AG04450 (cell line): ENCODE measurements around the gene UBAC1. TPM values are rescaled to one million over a fixed set of nuclear protein-coding genes. Genes with fewer than 3 reads are reported as not detected.

Source experiments
- CTCF ChIA-PET: fragments of 300-600, 350-600 bp; formaldehyde crosslinking; extraction: SDS; loops from one replicate; lab custom pipeline; 2022; ENCODE audit warnings: antibody characterized with exemption, inconsistent platforms; lab: Charles Lee
- POLR2A ChIA-PET: fragments of 350-600 bp; formaldehyde crosslinking; extraction: SDS; loops from one replicate; lab custom pipeline; 2021; ENCODE audit warnings: antibody characterized with exemption, inconsistent platforms; lab: Yijun Ruan, JAX
- DNase-seq: peaks from one replicate; pipeline ENCODE4 v3.0.0-alpha.2; 2011; ENCODE audit warnings: low read depth, low spot score
- H3K27ac ChIP-seq: one replicate; pipeline ENCODE4 v1.5.1; 2012; ENCODE audit warnings: low read depth, low read length, control low read depth
- H3K27me3 ChIP-seq: one replicate; pipeline ENCODE4 v1.6.0; 2012; ENCODE audit warnings: low read length; ENCODE audit not compliant: control insufficient read depth, insufficient read depth
- H3K4me3 ChIP-seq: 2 replicates; pipeline ENCODE4 v1.5.1; 2011; ENCODE audit warnings: mild to moderate bottlenecking, low read depth, low read length, control low read depth
- H3K9me3 ChIP-seq: 2 replicates; pipeline ENCODE4 v1.5.1; 2012; ENCODE audit warnings: low read length; ENCODE audit not compliant: control insufficient read depth, insufficient read depth
- CTCF ChIP-seq: IDR thresholded peaks from 2 replicates; pipeline ENCODE4 v1.5.1; 2011; ENCODE audit warnings: low read depth, low read length, control low read depth, inconsistent platforms
- polyA plus RNA-seq: library from polyadenylated mRNA; depleted of rRNA; stranded (reverse); fragments of >200 nt; gene quantifications from 2 replicates; pipeline ENCODE4 v1.2.3, GENCODE V29; 2011

The UBAC1 gene
- polyA plus RNA-seq, 1 experiment = 35.8 TPM

DNA sequence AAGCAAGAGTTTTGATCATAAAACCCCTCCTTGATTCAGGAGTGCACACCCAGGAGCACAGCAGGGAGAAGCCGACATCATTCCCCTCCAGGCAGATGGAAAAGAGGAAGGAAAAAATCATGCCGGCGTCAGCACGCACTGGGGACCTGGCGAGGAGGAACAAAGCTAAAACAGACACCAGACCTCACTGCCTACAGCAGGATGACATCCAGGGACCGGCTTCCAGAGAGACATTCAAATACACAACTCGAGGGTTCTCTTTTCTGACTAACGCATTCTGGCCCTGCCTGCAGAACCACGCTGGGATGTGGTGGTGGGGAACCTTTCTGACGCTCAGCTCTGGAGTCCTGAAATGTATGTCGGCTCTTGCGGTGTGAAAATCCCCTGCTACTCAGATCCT is 2.7 kb downstream of the UBAC1 start:
- no peak overlapping the region for H3K4me3 ChIP-seq
- no peaks in the 10 kb centered on the region; the same call in 1 of the 2 replicates for H3K9me3 ChIP-seq
- TF ChIP-seq CTCF = no peak
- no peak overlapping the region for H3K27ac ChIP-seq
- ChIA-PET POLR2A (no interaction called here), CTCF (interaction anchor here (0.7 kb wide), 1 partner anchor 94 kb away, joined by 6 read pairs; no protein-coding TSS in a partner anchor)
- peaks cover 5% of the 10 kb centered on the region for H3K27me3 ChIP-seq
- DNase-seq = no peak

GRCh38 chr9:135957431-135957830 is 3.7 kb downstream of the UBAC1 start:
- POLR2A ChIA-PET = no interaction called here
- Histone ChIP-seq H3K27ac (no peak overlapping the region), H3K9me3 (no peaks in the 10 kb centered on the region; the same call in 1 of the 2 replicates), H3K27me3 (no peaks in the 10 kb centered on the region), H3K4me3 (no peak overlapping the region)
- no peak for DNase-seq
- no peak for TF ChIP-seq CTCF
- CTCF ChIA-PET = no interaction called here

- TF ChIP-seq CTCF = no peak
- Histone ChIP-seq H3K27me3 (no peaks in the 10 kb centered on the region), H3K27ac (no peak overlapping the region), H3K4me3 (no peak overlapping the region), H3K9me3 (no peaks in the 10 kb centered on the region; the same call in 1 of the 2 replicates)
- POLR2A ChIA-PET = no interaction called here
- DNase-seq = no peak
- CTCF ChIA-PET = no interaction called here
These were observed 4.4 kb downstream of the UBAC1 start for GRCh38 chr9:135956802-135957174.

GRCh38 chr9:135955934-135956801 is 5.0 kb downstream of the UBAC1 start:
- POLR2A ChIA-PET = no interaction called here
- CTCF ChIA-PET = no interaction called here

More at GRCh38 chr9:135955934-135956801, 5.0 kb downstream of the UBAC1 start:
- Histone ChIP-seq H3K9me3 (no peaks in the 10 kb centered on the region; the same call in 1 of the 2 replicates), H3K4me3 (no peak overlapping the region), H3K27me3 (no peaks in the 10 kb centered on the region), H3K27ac (no peak overlapping the region)
- TF ChIP-seq CTCF = no peak
- no peak for DNase-seq
